Neural progenitor cell (in vitro differentiated cells): ENCODE results near the gene CDH12. TPM values are rescaled to one million over a fixed set of nuclear protein-coding genes. Genes with fewer than 3 reads are reported as not detected.
"Not testable (repeated sequence)": the region's sequence is repeated elsewhere in the genome, so short reads cannot be mapped to it uniquely, and the experiment has no call there.

ENCODE experiments used
- DNase-seq: peaks from one replicate; pipeline ENCODE4 v3.0.0-alpha.2; 2016; ENCODE audit warnings: low spot score
- H2AFZ ChIP-seq: fragments of 200-600 bp; sonication (generic); replicated peaks from 2 replicates; pipeline ENCODE4 v1.6.1; 2016; ENCODE audit warnings: antibody characterized with exemption
- H3F3A ChIP-seq: fragments of 200-600 bp; sonication (generic); 2 replicates; pipeline ENCODE4 v1.6.1; 2016; ENCODE audit warnings: antibody characterized with exemption, low read depth
- H3K27ac ChIP-seq: fragments of 200-600 bp; sonication (generic); 2 replicates; pipeline ENCODE4 v1.5.1; 2016; ENCODE audit warnings: mild to moderate bottlenecking
- H3K27me3 ChIP-seq: fragments of 200-600 bp; sonication (generic); 2 replicates; pipeline ENCODE4 v1.6.1; 2016; ENCODE audit warnings: mild to moderate bottlenecking, moderate library complexity
- H3K36me3 ChIP-seq: fragments of 200-600 bp; sonication (generic); 2 replicates; pipeline ENCODE4 v1.5.1; 2016
- H3K4me1 ChIP-seq: fragments of 200-600 bp; sonication (generic); 2 replicates; pipeline ENCODE4 v1.6.1; 2016; ENCODE audit warnings: mixed run types
- H3K4me2 ChIP-seq: fragments of 200-600 bp; sonication (generic); 2 replicates; pipeline ENCODE4 v1.6.1; 2016
- H3K4me3 ChIP-seq: fragments of 200-600 bp; sonication (generic); 2 replicates; pipeline ENCODE4 v1.5.1; 2016
- H3K79me2 ChIP-seq: fragments of 200-600 bp; sonication (generic); 2 replicates; pipeline ENCODE4 v1.6.1; 2016; ENCODE audit warnings: low read depth
- H3K9ac ChIP-seq: fragments of 200-600 bp; sonication (generic); 2 replicates; pipeline ENCODE4 v1.6.1; 2016
- H3K9me3 ChIP-seq: fragments of 200-600 bp; sonication (generic); 2 replicates; pipeline ENCODE4 v1.5.1; 2016; ENCODE audit warnings: low read depth
- H4K20me1 ChIP-seq: fragments of 200-600 bp; sonication (generic); 2 replicates; pipeline ENCODE4 v1.6.1; 2016; ENCODE audit warnings: low read depth
- H3K27ac Mint-ChIP-seq: 3 replicates; pipeline ENCODE4 v1.8.0; 2021; ENCODE audit warnings: mixed read lengths
- H3K27me3 Mint-ChIP-seq: 2 replicates; pipeline ENCODE4 v1.8.0; 2022; ENCODE audit warnings: low read depth, mild to moderate bottlenecking, inconsistent platforms, moderate library complexity, mixed read lengths; ENCODE audit not compliant: insufficient read depth
- H3K36me3 Mint-ChIP-seq: 3 replicates; pipeline ENCODE4 v1.8.0; 2021; ENCODE audit warnings: mixed read lengths
- H3K4me1 Mint-ChIP-seq: 3 replicates; pipeline ENCODE4 v1.8.0; 2021; ENCODE audit warnings: mixed read lengths
- H3K4me3 Mint-ChIP-seq: 3 replicates; pipeline ENCODE4 v1.8.0; 2021; ENCODE audit warnings: mild to moderate bottlenecking, moderate library complexity, mixed read lengths
- H3K9me3 Mint-ChIP-seq: 3 replicates; pipeline ENCODE4 v1.8.0; 2020; ENCODE audit warnings: mixed read lengths
- EZH2 ChIP-seq: fragments of 200-600 bp; sonication (generic); IDR thresholded peaks from 2 replicates; pipeline ENCODE4 v1.6.1; 2017; ENCODE audit warnings: antibody characterized with exemption, mild to moderate bottlenecking, moderate library complexity
- EZH2phosphoT487 ChIP-seq: fragments of 200-600 bp; sonication (generic); IDR thresholded peaks from 2 replicates; pipeline ENCODE4 v1.6.1; 2017; ENCODE audit warnings: antibody characterized with exemption
- total RNA-seq: library from RNA; depleted of rRNA; stranded (reverse); fragments of >200 nt; gene quantifications from 2 replicates; pipeline ENCODE4 v1.2.3, GENCODE V29; 2015; ENCODE audit warnings: low replicate concordance
- TF ChIP-seq, protein P1 (sequence below): fragments of 200-600 bp; sonication (generic); IDR thresholded peaks from 2 replicates; pipeline ENCODE4 v1.5.1; 2017; ENCODE audit warnings: antibody characterized with exemption, mild to moderate bottlenecking

Gene CDH12
- total RNA-seq, 1 donor from 2014 or later, result not detected

DNA sequence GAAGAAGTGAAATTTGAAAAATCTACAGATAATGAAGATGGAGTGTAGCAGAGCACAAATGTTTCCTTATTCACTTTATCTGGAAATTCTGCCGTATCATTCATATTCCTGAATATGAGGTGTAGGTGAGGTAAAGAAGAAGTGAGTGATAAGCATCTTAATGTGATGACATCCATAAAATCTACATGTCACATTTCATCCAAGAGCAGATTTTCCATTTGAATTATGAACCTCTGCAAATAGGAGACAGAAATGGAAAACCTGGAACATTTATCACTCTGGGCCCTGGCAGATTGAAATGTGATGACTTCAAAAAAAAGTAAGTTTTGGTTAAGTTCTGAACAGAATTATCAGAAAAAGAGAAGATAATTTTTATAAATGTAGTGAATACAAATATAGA is 240.2 kb downstream of the CDH12 start:
- no peaks in the 10 kb centered on the region for H3K36me3 ChIP-seq
- no peaks in the 10 kb centered on the region for H3K9me3 ChIP-seq
- no peak overlapping the region for H3K4me2 ChIP-seq
- no peak overlapping the region for H3K4me3 ChIP-seq
- H3F3A ChIP-seq, result no peaks in the 10 kb centered on the region
- peaks cover 16% of the 10 kb centered on the region for H3K27me3 ChIP-seq
- Mint-ChIP-seq H3K4me1 (peaks cover 8% of the 10 kb centered on the region), H3K27me3 (no peaks in the 10 kb centered on the region), H3K36me3 (no peaks in the 10 kb centered on the region), H3K27ac (no peak overlapping the region), H3K4me3 (no peak overlapping the region), H3K9me3 (no peaks in the 10 kb centered on the region)
- TF ChIP-seq, protein P1, sequence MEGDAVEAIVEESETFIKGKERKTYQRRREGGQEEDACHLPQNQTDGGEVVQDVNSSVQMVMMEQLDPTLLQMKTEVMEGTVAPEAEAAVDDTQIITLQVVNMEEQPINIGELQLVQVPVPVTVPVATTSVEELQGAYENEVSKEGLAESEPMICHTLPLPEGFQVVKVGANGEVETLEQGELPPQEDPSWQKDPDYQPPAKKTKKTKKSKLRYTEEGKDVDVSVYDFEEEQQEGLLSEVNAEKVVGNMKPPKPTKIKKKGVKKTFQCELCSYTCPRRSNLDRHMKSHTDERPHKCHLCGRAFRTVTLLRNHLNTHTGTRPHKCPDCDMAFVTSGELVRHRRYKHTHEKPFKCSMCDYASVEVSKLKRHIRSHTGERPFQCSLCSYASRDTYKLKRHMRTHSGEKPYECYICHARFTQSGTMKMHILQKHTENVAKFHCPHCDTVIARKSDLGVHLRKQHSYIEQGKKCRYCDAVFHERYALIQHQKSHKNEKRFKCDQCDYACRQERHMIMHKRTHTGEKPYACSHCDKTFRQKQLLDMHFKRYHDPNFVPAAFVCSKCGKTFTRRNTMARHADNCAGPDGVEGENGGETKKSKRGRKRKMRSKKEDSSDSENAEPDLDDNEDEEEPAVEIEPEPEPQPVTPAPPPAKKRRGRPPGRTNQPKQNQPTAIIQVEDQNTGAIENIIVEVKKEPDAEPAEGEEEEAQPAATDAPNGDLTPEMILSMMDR, result no peak
- TF ChIP-seq EZH2phosphoT487, result no peak
- no peak for TF ChIP-seq EZH2
- no peak overlapping the region for H2AFZ ChIP-seq
- H3K9ac ChIP-seq, result no peak overlapping the region
- H3K27ac ChIP-seq, result no peak overlapping the region
- peaks cover 4% of the 10 kb centered on the region for H3K4me1 ChIP-seq
- H3K79me2 ChIP-seq, result no peaks in the 10 kb centered on the region
- no peak for DNase-seq
- H4K20me1 ChIP-seq, result no peaks in the 10 kb centered on the region

DNA sequence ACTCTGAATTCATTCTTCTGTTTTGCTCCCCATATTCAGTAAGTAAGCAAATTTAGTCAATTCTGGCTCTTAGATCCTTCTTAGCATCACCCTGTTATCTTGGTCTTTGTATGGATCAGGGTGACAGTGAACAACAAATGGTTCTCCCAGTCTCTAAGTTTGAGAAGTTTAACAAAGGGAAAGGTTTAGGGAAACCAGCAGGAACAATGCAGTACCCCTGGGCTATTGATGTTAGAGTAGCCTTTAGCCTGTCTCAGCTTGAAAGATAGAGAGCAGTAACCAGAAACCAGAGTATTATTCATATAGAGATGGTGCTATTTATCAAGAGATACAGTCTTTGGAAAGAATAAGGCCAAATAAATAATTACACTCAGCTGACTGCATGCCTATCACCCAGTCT is 241.8 kb downstream of the CDH12 start:
- H2AFZ ChIP-seq, result no peak overlapping the region
- peaks cover 16% of the 10 kb centered on the region for H3K27me3 ChIP-seq
- H3K9ac ChIP-seq, result no peak overlapping the region
- no peaks in the 10 kb centered on the region for H3K36me3 Mint-ChIP-seq
- no peaks in the 10 kb centered on the region for H3K79me2 ChIP-seq
- peaks cover 4% of the 10 kb centered on the region for H3K4me1 ChIP-seq
- DNase-seq, result peak; percentile 39
- peaks cover 8% of the 10 kb centered on the region for H3K4me1 Mint-ChIP-seq
- no peaks in the 10 kb centered on the region for H4K20me1 ChIP-seq
- no peaks in the 10 kb centered on the region for H3K9me3 ChIP-seq
- H3K4me3 ChIP-seq, result no peak overlapping the region
- H3K4me2 ChIP-seq, result no peak overlapping the region
- no peak overlapping the region for H3K27ac ChIP-seq
- H3K9me3 Mint-ChIP-seq, result peaks cover 9% of the 10 kb centered on the region
- TF ChIP-seq EZH2 (no peak), EZH2phosphoT487 (no peak)
- TF ChIP-seq, protein P1, result no peak
- H3K36me3 ChIP-seq, result no peaks in the 10 kb centered on the region
- H3K27me3 Mint-ChIP-seq, result no peaks in the 10 kb centered on the region
- no peak overlapping the region for H3K27ac Mint-ChIP-seq
- no peak overlapping the region for H3K4me3 Mint-ChIP-seq
- no peaks in the 10 kb centered on the region for H3F3A ChIP-seq

DNA sequence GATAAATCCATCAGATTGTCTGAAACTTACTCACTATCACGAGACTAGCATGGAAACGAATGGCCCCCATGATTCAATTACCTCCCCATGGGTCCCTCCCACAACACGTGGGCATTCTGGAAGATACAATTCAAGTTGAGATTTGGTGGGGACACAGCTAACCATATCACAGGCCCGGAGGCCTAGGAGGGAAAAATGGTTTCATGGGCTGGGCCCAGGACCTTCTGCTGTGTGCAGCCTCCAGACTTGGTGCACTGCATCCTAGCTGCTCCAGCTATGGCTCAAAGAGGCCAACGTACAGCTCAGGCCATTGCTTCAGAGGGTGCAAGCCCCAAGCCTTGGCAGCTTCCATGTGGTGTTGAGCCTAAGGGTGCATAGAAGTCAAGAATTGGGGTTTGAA is 245.6 kb downstream of the CDH12 start:
- H3F3A ChIP-seq, H3K27ac ChIP-seq, H3K27me3 Mint-ChIP-seq, H3K4me1 Mint-ChIP-seq, H3K9me3 Mint-ChIP-seq, H3K4me2 ChIP-seq, DNase-seq, H3K9me3 ChIP-seq, H3K27me3 ChIP-seq, H3K4me3 ChIP-seq, H3K36me3 ChIP-seq, H3K9ac ChIP-seq, H3K4me3 Mint-ChIP-seq, H4K20me1 ChIP-seq, H2AFZ ChIP-seq, H3K36me3 Mint-ChIP-seq, H3K27ac Mint-ChIP-seq, H3K79me2 ChIP-seq, H3K4me1 ChIP-seq: not testable (repeated sequence)

DNA sequence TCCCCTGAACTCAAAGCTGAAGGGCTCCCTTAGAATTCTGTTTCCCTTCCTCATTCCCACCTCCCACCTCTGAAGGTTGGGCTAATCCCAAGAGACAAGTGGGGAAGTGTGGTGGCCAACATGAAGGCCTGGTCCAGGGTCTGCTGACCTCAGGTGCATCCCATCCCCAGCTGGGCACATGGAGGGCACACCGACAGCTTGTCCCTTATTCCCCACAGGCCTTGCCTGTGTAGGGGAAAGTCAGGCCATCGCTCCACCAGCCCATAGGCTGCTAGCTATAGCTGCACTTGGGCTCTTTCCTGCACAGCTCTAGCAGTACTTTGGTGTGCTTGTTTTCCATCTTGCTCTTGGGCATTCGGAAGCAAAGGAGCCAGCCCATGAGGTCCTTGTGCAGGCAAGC is 247.7 kb downstream of the CDH12 start:
- Histone ChIP-seq H3K36me3 (no peaks in the 10 kb centered on the region), H3K4me2 (no peak overlapping the region), H3F3A (no peaks in the 10 kb centered on the region), H3K27ac (no peak overlapping the region), H3K79me2 (no peaks in the 10 kb centered on the region), H2AFZ (no peak overlapping the region), H3K9ac (no peak overlapping the region), H3K27me3 (no peaks in the 10 kb centered on the region), H4K20me1 (no peaks in the 10 kb centered on the region), H3K4me3 (no peak overlapping the region), H3K9me3 (no peaks in the 10 kb centered on the region), H3K4me1 (no peaks in the 10 kb centered on the region)
- no peaks in the 10 kb centered on the region for H3K27me3 Mint-ChIP-seq
- no peaks in the 10 kb centered on the region for H3K4me1 Mint-ChIP-seq
- no peak for DNase-seq
- no peak overlapping the region for H3K4me3 Mint-ChIP-seq
- H3K9me3 Mint-ChIP-seq, result peaks cover 9% of the 10 kb centered on the region
- no peaks in the 10 kb centered on the region for H3K36me3 Mint-ChIP-seq
- H3K27ac Mint-ChIP-seq, result no peak overlapping the region
- TF ChIP-seq, protein P1, result no peak
- TF ChIP-seq EZH2phosphoT487 (no peak), EZH2 (no peak)
